Measurements from ENCODE around the gene SORL1. TPM values are rescaled to one million over a fixed set of nuclear protein-coding genes. Genes with fewer than 3 reads are reported as not detected.

The SORL1 gene
- total and polyA plus RNA-seq, 2 of the 13 experiments (the other 11 are each of a cell fraction or from before 2014, with no cell fraction given) = 21.3 to 148 TPM

DNA sequence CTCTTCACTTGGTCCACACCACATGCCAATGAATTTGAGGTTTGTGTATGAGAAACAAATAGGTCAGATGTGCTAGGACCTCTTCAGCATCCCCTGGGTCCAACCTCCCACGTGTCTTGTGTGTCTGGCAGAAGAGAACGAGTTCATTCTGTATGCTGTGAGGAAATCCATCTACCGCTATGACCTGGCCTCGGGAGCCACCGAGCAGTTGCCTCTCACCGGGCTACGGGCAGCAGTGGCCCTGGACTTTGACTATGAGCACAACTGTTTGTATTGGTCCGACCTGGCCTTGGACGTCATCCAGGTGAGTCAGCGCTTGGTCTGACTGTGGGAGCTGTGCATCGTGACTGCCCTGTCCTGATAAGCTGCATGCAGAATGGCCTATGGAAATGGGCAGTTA is 101.7 kb downstream of the SORL1 start (continued):
- TF ChIP-seq HINFP (CRISPR knock-in tag; IDR thresholded peaks at IDR 0.05; ENCODE audit: low read depth) = peak; percentile 53; the same call in 1 of the 2 replicates
- no peak for TF ChIP-seq REXO4 (CRISPR knock-in tag; IDR thresholded peaks at IDR 0.05; ENCODE audit: borderline replicate concordance)
- no peak for TF ChIP-seq ZNF275 (CRISPR knock-in tag; IDR thresholded peaks at IDR 0.05; ENCODE audit: borderline replicate concordance)
- TF ChIP-seq MEIS2 (CRISPR knock-in tag; IDR thresholded peaks at IDR 0.05) = no peak

DNA sequence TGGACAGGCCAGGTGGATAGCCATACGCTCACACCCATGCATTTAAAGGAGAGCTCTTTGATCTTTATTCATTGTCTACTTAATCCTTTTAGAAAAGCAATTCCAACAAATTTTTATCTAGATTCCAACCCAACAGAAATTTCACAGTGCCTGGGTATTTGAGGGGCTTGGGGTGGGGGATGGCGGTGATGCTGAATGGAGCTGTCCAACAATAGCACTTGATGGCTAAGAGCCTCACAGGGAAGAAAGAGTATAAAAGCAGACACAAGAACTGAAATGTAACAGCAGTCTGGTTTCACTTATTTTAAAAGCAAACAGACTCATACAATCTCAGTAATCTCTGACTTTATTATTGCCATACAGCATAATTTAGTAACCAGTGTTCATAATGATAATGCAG is 102.4 kb downstream of the SORL1 start:
- H3K4me3 ChIP-seq (replicated peaks in 1 of 3; ENCODE audit: insufficient read depth in 1 of 3, low read depth in 2 of 3, low read length in 3 of 3) = no peak overlapping the region
- POLR2A ChIA-PET = interaction anchor here (1.0 to 1.4 kb wide), 2 partner anchors 10 to 95 kb away, joined by 3 to 12 read pairs; no protein-coding TSS in a partner anchor
- no peaks in the 10 kb centered on the region for H3K79me2 ChIP-seq (ENCODE audit: insufficient read depth, low read length)
- no peak for ATAC-seq
- no peaks in the 10 kb centered on the region for H4K20me1 ChIP-seq (ENCODE audit: insufficient read depth, low read length)
- H3K36me3 ChIP-seq (replicated peaks in 1 of 2; ENCODE audit: control insufficient read depth in 1 of 2, insufficient read depth in 2 of 2, low read length in 2 of 2) = peaks cover 33 to 80% of the 10 kb centered on the region in 2 experiments
- H3K4me1 ChIP-seq (ENCODE audit: insufficient read depth, low read length) = peaks cover 39% of the 10 kb centered on the region
- no peaks in the 10 kb centered on the region for H3K9me3 ChIP-seq (ENCODE audit: low read length)
- H2AFZ ChIP-seq (ENCODE audit: low read length) = no peak overlapping the region
- 98% methylated on average over 2 of the region's 2 CpGs for WGBS (ENCODE audit: low lambda C conversion rate)
- peak overlapping the region; percentile 55 for H3K27ac ChIP-seq (ENCODE audit: extremely low read length, insufficient read depth, low read length)
- DNase-seq (ENCODE audit: low spot score) = no peak
- no peaks in the 10 kb centered on the region for H3K27me3 ChIP-seq (ENCODE audit: control insufficient read depth in 1 of 2, insufficient read depth in 2 of 2, low read length in 2 of 2)
- BruUV-seq (replicated peaks) = no TSS peak
- no peak for FAIRE-seq
- no peak overlapping the region for H3K9ac ChIP-seq (ENCODE audit: insufficient read depth, low read depth, low read length)
- CTCF ChIA-PET (ENCODE audit: low intra/inter-chr PET ratio, low total read pairs) = no interaction called here
- in situ Hi-C loops (cut with HindIII; ENCODE audit: extremely low pct_ligation_motif_present, low pct_unique_long_range_greater_than_20kb) (no loop called here), intact Hi-C loops (cut with micrococcal nuclease; ENCODE audit: unreplicated experiment) (loop anchor here (5.0 kb wide), 2 partner anchors 102 to 233 kb away; partner anchors contain the start of genes SORL1 and SORL1-AS1)
- TF ChIP-seq KLF9 (CRISPR knock-in tag; IDR thresholded peaks at IDR 0.05; ENCODE audit: low read depth) (0 out of 2 replicates have a peak, but pooled peaks have one; percentile 2), ZNF331 (CRISPR knock-in tag; IDR thresholded peaks at IDR 0.05) (no peak), HIC2 (CRISPR knock-in tag; IDR thresholded peaks at IDR 0.05; ENCODE audit: low read depth) (no peak), TEAD3 (CRISPR knock-in tag; optimal IDR thresholded peaks at IDR 0.05; ENCODE audit: borderline replicate concordance) (no peak)
- no peak overlapping the region for H3K4me2 ChIP-seq (ENCODE audit: low read depth, low read length)

Data from HepG2 (cell line).